GM10847 (cell line): ENCODE data around the gene ZNF436.

Experiments
- POLR2A ChIP-seq: IDR thresholded peaks from 2 replicates; pipeline ENCODE4 v1.6.1; 2011; ENCODE audit not compliant: insufficient read length; ENCODE audit errors: extremely low read depth

The ZNF436 gene

GRCh38 chr1:23369335-23370013 lies at the start of gene ZNF436:
Gene ZNF436, minus strand, starts transcription at chr1:23369836. Its CDS starts 1,831 bp downstream, at chr1:23368005.
- no peak for TF ChIP-seq POLR2A

- no peak for TF ChIP-seq POLR2A
Measured at GRCh38 chr1:23419180-23419579, 49.5 kb upstream of the ZNF436 start.

- no peak for TF ChIP-seq POLR2A
Measured at GRCh38 chr1:23417570-23417969, 47.9 kb upstream of the ZNF436 start.

GRCh38 chr1:23416964-23417363 lies 47.3 kb upstream of the ZNF436 start:
- TF ChIP-seq POLR2A, result no peak

- no peak for TF ChIP-seq POLR2A
Measured at GRCh38 chr1:23408797-23409290, 39.2 kb upstream of the ZNF436 start.

- no peak for TF ChIP-seq POLR2A
Measured at GRCh38 chr1:23407016-23407630, 37.5 kb upstream of the ZNF436 start.

- no peak for TF ChIP-seq POLR2A
Measured at GRCh38 chr1:23405946-23406345, 36.3 kb upstream of the ZNF436 start.

- no peak for TF ChIP-seq POLR2A
Measured at GRCh38 chr1:23403735-23404486, 34.3 kb upstream of the ZNF436 start.

GRCh38 chr1:23403355-23403734 lies 33.7 kb upstream of the ZNF436 start:
- no peak for TF ChIP-seq POLR2A

GRCh38 chr1:23403038-23403336 lies 33.4 kb upstream of the ZNF436 start:
- no peak for TF ChIP-seq POLR2A

GRCh38 chr1:23402286-23403037 lies 32.8 kb upstream of the ZNF436 start:
- no peak for TF ChIP-seq POLR2A

GRCh38 chr1:23401313-23401712 lies 31.7 kb upstream of the ZNF436 start:
- TF ChIP-seq POLR2A, result no peak

GRCh38 chr1:23400324-23401114 lies 30.9 kb upstream of the ZNF436 start:
- TF ChIP-seq POLR2A, result no peak

GRCh38 chr1:23399229-23399628 lies 29.6 kb upstream of the ZNF436 start:
- TF ChIP-seq POLR2A, result no peak

- no peak for TF ChIP-seq POLR2A
Measured at GRCh38 chr1:23397908-23398307, 28.3 kb upstream of the ZNF436 start.
